Measurements from ENCODE around the gene PTPRD. TPM values are rescaled to one million over a fixed set of nuclear protein-coding genes. Genes with fewer than 3 reads are reported as not detected.

The PTPRD gene
- total and polyA plus RNA-seq, 2 experiments from 2014 or later = 11.5 to 58.0 TPM

DNA sequence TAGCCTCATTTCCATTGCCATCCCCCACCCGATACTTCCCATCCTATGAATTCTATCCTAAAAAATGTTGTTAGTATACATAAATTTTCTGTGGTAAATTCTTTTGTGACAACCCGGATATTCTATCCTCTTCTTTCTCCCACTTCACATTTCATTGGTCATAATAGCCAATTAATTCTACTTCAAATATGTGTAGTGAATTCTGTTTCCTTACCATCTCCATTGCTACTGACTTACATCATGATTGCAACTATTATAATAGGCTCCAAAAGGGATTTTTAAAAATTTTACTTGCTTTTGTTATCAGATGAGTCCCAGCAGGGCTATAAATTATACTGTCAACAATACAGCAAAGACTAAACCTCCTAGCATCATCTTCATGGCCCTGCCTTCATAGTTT is 1326.8 kb downstream of the PTPRD start:
- Mint-ChIP-seq H3K4me3 (no peak overlapping the region), H3K27ac (no peak overlapping the region), H3K4me1 (no peaks in the 10 kb centered on the region), H3K9me3 (no peaks in the 10 kb centered on the region), H3K27me3 (ENCODE audit: insufficient read depth, low read depth, poor library complexity) (no peaks in the 10 kb centered on the region), H3K36me3 (ENCODE audit: low read depth) (no peaks in the 10 kb centered on the region)
- no peaks in the 10 kb centered on the region for H3K27me3 ChIP-seq (ENCODE audit: insufficient read depth)
- H3K9me2 ChIP-seq (ENCODE audit: insufficient read depth) = no peaks in the 10 kb centered on the region
- H3K4me1 ChIP-seq (ENCODE audit: insufficient read depth) = no peaks in the 10 kb centered on the region
- H3K79me2 ChIP-seq (replicated peaks; ENCODE audit: insufficient read depth) = no peaks in the 10 kb centered on the region
- H2AFZ ChIP-seq = no peak overlapping the region
- no peak overlapping the region for H3K4me2 ChIP-seq
- H3K27ac ChIP-seq (ENCODE audit: low read depth) = no peak overlapping the region
- H3K36me3 ChIP-seq (ENCODE audit: insufficient read depth) = no peaks in the 10 kb centered on the region
- no peak for ATAC-seq
- H3F3A ChIP-seq (replicated peaks; ENCODE audit: low read depth) = no peaks in the 10 kb centered on the region
- TF ChIP-seq EZH2 (IDR thresholded peaks at IDR 0.05; ENCODE audit: low read depth, unreplicated experiment) (no peak), NANOG (IDR thresholded peaks at IDR 0.05; ENCODE audit: borderline replicate concordance) (no peak), CTCF (conservative IDR thresholded peaks at IDR 0.05; ENCODE audit: low read depth in 2 of 2) (no peak), ZNF114 (CRISPR knock-in tag; IDR thresholded peaks at IDR 0.05) (no peak), CREB1 (CRISPR knock-in tag; IDR thresholded peaks at IDR 0.05; ENCODE audit: low read depth) (no peak), ZNF462 (CRISPR knock-in tag; IDR thresholded peaks at IDR 0.05) (no peak), ZNF331 (CRISPR knock-in tag; IDR thresholded peaks at IDR 0.05; ENCODE audit: low read depth) (no peak), EZH2phosphoT487 (IDR thresholded peaks at IDR 0.05; ENCODE audit: unreplicated experiment) (no peak), REST (IDR thresholded peaks at IDR 0.05; ENCODE audit: unreplicated experiment) (no peak), STAT1 (IDR thresholded peaks at IDR 0.05; ENCODE audit: unreplicated experiment) (no peak), JUNB (IDR thresholded peaks at IDR 0.05; ENCODE audit: unreplicated experiment) (no peak), POLR2AphosphoS5 (IDR thresholded peaks at IDR 0.05; ENCODE audit: low read depth) (no peak)
- TF ChIP-seq, protein P1, sequence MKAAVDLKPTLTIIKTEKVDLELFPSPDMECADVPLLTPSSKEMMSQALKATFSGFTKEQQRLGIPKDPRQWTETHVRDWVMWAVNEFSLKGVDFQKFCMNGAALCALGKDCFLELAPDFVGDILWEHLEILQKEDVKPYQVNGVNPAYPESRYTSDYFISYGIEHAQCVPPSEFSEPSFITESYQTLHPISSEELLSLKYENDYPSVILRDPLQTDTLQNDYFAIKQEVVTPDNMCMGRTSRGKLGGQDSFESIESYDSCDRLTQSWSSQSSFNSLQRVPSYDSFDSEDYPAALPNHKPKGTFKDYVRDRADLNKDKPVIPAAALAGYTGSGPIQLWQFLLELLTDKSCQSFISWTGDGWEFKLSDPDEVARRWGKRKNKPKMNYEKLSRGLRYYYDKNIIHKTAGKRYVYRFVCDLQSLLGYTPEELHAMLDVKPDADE (IDR thresholded peaks at IDR 0.05) = no peak
- no peaks in the 10 kb centered on the region for H4K20me1 ChIP-seq (replicated peaks; ENCODE audit: insufficient read depth)
- no peak overlapping the region for H3K4me3 ChIP-seq
- DNase-seq (ENCODE audit: low spot score) = no peak
